ENCODE data around the gene SMIM23.

DNA sequence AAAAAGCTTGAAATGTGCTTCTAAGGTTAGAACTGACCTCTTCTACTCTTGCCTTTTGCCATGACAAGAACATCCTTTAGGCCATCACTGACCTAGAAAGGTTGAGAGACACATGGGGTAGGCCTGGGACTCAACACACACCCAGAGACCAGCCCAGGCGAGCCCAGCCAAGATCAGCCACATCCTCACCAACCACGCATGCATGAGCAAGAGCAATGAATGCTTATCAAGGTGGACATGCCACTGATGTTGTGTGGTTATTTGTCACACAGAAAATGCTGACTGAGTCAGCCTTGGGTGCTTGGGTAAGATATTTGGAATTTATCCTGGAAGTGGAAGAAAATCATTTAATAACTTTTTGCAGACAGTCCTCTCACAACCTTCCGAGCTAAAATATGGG lies 39.4 kb downstream of the SMIM23 start:
- TF ChIP-seq ZNF274 (IDR thresholded peaks at IDR 0.05; ENCODE audit: low read depth, low read length) (no peak), SUZ12 (IDR thresholded peaks at IDR 0.05; ENCODE audit: extremely low read depth, insufficient read depth, insufficient read length) (no peak), YY1 (IDR thresholded peaks at IDR 0.05; ENCODE audit: insufficient read depth, insufficient read length) (no peak)

Data from NT2/D1 (cell line).